K562 (cell line): ENCODE data around the gene RNF4. TPM values are rescaled to one million over a fixed set of nuclear protein-coding genes. Genes with fewer than 3 reads are reported as not detected.

ENCODE experiments used
- CTBP1 ChIP-seq: fragments of 450-650 bp; IDR thresholded peaks from 2 replicates; pipeline ENCODE4 v1.6.1; 2016; ENCODE audit warnings: borderline replicate concordance
- FOXK1 ChIP-seq: sonication (generic); formaldehyde crosslinking; IDR thresholded peaks from 2 replicates; pipeline ENCODE4 v1.8.0; 2022; ENCODE audit warnings: missing genetic modification reagents, mild to moderate bottlenecking, borderline replicate concordance
- ILK ChIP-seq: fragments of 450-650 bp; IDR thresholded peaks from 2 replicates; pipeline ENCODE4 v1.6.1; 2016; ENCODE audit warnings: missing genetic modification characterization, low read depth, mild to moderate bottlenecking, missing compliant biosample characterization, moderate library complexity, borderline replicate concordance
- KDM4B ChIP-seq, 2 experiments: fragments of 450-650 bp in 1 of 2; sonication (generic) in 1 of 2; IDR thresholded peaks; 2 replicates each; pipeline ENCODE4 v1.6.1; 2016 to 2017; ENCODE audit warnings: borderline replicate concordance in 2 of 2, antibody characterized with exemption in 1 of 2, low read depth in 1 of 2, mild to moderate bottlenecking in 1 of 2
- MTF1 ChIP-seq: fragments of 250-450 bp; sonication (Bioruptor Pico); IDR thresholded peaks from 2 replicates; pipeline ENCODE4 v1.9.0; 2021; ENCODE audit warnings: moderate library complexity, mild to moderate bottlenecking, inconsistent platforms, borderline replicate concordance
- NUFIP1 ChIP-seq: fragments of 450-650 bp; IDR thresholded peaks from 2 replicates; pipeline ENCODE4 v1.6.1; 2018; ENCODE audit not compliant: partially characterized antibody
- RAD51 ChIP-seq: fragments of 450-650 bp; IDR thresholded peaks from 2 replicates; pipeline ENCODE4 v1.7.1; 2016; ENCODE audit warnings: low read depth, mild to moderate bottlenecking, borderline replicate concordance
- RBM14 ChIP-seq: fragments of 200-400 bp; formaldehyde crosslinking; IDR thresholded peaks from 2 replicates; pipeline ENCODE4 v1.6.1; 2018; ENCODE audit warnings: low read depth, mild to moderate bottlenecking, low read length, moderate library complexity, borderline replicate concordance; ENCODE audit not compliant: insufficient read depth
- RCOR1 ChIP-seq, 2 experiments: IDR thresholded peaks; 2 replicates each; pipeline ENCODE4 v1.6.1; 2012; ENCODE audit warnings: low read depth in 2 of 2, low read length in 2 of 2, borderline replicate concordance in 1 of 2, improper control_type of control experiment in 1 of 2
- ZNF586 ChIP-seq: fragments of 450-650 bp; formaldehyde crosslinking; conservative IDR thresholded peaks from 2 replicates; pipeline ENCODE4 v1.4.0; 2020; ENCODE audit warnings: mild to moderate bottlenecking, moderate library complexity
- polyA plus RNA-seq, 8 experiments: library from polyadenylated mRNA; depleted of rRNA in 4 of 8; stranded (reverse) in 5 of 8; unstranded in 3 of 8; fragments of >200 nt; fragmentation: Nextera tagmentation in 2 of 8; fragmentation: Illumina TruSeq in 1 of 8; extraction: Ambion mirVana in 2 of 8; extraction: Trizol in 1 of 8; gene quantifications; 2 replicates each; pipeline versions ENCODE4 v1.2.1 to v1.2.3, GENCODE V29; 2011 to 2014; ENCODE audit warnings: inconsistent platforms in 1 of 8, missing spikeins in 1 of 8
- total RNA-seq, 7 experiments: library from RNA; depleted of rRNA in 6 of 7; stranded (reverse); fragments of >200 nt in 6 of 7; fragmentation: Illumina TruSeq in 2 of 7; extraction: Trizol in 2 of 7; gene quantifications; 2 replicates each; pipeline versions ENCODE4 v1.2.1 to v1.2.3, GENCODE V29; 2011 to 2021; ENCODE audit warnings: low replicate concordance in 1 of 7
- TF ChIP-seq, protein P1 (sequence below), 2 experiments: fragments of 250-450 bp in 1 of 2; fragments of 450-650 bp in 1 of 2; sonication (Bioruptor Pico) in 1 of 2; IDR thresholded peaks; 2 replicates each; pipeline versions ENCODE4 v1.6.1 to v1.8.0; 2016 to 2021; ENCODE audit warnings: mild to moderate bottlenecking in 2 of 2, moderate library complexity in 2 of 2, missing compliant biosample characterization in 1 of 2, missing genetic modification characterization in 1 of 2
- TF ChIP-seq, protein P2 (sequence below): fragments of 450-650 bp; IDR thresholded peaks from 2 replicates; pipeline ENCODE4 v1.6.1; 2017; ENCODE audit warnings: mild to moderate bottlenecking, moderate library complexity
- TF ChIP-seq, protein P3 (sequence below), 2 experiments: fragments of 450-650 bp; IDR thresholded peaks; 2 replicates each; pipeline ENCODE4 v1.6.1; 2016; ENCODE audit warnings: mild to moderate bottlenecking in 2 of 2, borderline replicate concordance in 1 of 2, low read depth in 1 of 2, moderate library complexity in 1 of 2
- TF ChIP-seq, protein P4 (sequence below): sonication (generic); formaldehyde crosslinking; IDR thresholded peaks from 2 replicates; pipeline ENCODE4 v1.8.1; 2023; ENCODE audit warnings: mild to moderate bottlenecking, missing genetic modification reagents

The RNF4 gene
- total and polyA plus RNA-seq, 9 of the 15 experiments (the other 6 are each of a cell fraction or from before 2014, with no cell fraction given) = 19.2 to 59.3 (median 44.8) TPM

DNA sequence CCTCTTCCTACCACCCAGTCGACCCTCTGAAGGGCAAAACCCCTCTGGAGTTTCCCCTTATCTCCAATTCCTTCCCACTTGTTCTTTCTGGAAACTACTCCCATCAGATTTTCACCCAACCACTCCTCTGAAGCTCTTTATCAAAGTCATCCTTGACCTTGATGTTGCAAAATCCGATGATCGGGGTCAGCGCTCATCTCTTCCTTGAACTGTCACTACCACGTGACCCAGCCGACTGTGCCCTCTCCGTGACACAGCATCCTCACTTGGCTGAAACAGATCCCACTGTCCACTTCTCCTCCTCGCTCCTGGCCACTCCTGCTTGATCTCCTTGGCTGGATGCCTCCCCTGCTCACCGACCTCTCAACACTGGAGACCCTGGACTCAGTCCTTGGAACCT, 49.1 kb upstream of the RNF4 start (continued):
- TF ChIP-seq, protein P1, sequence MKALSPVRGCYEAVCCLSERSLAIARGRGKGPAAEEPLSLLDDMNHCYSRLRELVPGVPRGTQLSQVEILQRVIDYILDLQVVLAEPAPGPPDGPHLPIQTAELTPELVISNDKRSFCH (CRISPR knock-in tag; IDR thresholded peaks at IDR 0.05) = no peak
- TF ChIP-seq, protein P1 (tag; IDR thresholded peaks at IDR 0.05) = no peak
- TF ChIP-seq, protein P2, sequence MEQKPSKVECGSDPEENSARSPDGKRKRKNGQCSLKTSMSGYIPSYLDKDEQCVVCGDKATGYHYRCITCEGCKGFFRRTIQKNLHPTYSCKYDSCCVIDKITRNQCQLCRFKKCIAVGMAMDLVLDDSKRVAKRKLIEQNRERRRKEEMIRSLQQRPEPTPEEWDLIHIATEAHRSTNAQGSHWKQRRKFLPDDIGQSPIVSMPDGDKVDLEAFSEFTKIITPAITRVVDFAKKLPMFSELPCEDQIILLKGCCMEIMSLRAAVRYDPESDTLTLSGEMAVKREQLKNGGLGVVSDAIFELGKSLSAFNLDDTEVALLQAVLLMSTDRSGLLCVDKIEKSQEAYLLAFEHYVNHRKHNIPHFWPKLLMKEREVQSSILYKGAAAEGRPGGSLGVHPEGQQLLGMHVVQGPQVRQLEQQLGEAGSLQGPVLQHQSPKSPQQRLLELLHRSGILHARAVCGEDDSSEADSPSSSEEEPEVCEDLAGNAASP = no peak
- TF ChIP-seq, protein P3, sequence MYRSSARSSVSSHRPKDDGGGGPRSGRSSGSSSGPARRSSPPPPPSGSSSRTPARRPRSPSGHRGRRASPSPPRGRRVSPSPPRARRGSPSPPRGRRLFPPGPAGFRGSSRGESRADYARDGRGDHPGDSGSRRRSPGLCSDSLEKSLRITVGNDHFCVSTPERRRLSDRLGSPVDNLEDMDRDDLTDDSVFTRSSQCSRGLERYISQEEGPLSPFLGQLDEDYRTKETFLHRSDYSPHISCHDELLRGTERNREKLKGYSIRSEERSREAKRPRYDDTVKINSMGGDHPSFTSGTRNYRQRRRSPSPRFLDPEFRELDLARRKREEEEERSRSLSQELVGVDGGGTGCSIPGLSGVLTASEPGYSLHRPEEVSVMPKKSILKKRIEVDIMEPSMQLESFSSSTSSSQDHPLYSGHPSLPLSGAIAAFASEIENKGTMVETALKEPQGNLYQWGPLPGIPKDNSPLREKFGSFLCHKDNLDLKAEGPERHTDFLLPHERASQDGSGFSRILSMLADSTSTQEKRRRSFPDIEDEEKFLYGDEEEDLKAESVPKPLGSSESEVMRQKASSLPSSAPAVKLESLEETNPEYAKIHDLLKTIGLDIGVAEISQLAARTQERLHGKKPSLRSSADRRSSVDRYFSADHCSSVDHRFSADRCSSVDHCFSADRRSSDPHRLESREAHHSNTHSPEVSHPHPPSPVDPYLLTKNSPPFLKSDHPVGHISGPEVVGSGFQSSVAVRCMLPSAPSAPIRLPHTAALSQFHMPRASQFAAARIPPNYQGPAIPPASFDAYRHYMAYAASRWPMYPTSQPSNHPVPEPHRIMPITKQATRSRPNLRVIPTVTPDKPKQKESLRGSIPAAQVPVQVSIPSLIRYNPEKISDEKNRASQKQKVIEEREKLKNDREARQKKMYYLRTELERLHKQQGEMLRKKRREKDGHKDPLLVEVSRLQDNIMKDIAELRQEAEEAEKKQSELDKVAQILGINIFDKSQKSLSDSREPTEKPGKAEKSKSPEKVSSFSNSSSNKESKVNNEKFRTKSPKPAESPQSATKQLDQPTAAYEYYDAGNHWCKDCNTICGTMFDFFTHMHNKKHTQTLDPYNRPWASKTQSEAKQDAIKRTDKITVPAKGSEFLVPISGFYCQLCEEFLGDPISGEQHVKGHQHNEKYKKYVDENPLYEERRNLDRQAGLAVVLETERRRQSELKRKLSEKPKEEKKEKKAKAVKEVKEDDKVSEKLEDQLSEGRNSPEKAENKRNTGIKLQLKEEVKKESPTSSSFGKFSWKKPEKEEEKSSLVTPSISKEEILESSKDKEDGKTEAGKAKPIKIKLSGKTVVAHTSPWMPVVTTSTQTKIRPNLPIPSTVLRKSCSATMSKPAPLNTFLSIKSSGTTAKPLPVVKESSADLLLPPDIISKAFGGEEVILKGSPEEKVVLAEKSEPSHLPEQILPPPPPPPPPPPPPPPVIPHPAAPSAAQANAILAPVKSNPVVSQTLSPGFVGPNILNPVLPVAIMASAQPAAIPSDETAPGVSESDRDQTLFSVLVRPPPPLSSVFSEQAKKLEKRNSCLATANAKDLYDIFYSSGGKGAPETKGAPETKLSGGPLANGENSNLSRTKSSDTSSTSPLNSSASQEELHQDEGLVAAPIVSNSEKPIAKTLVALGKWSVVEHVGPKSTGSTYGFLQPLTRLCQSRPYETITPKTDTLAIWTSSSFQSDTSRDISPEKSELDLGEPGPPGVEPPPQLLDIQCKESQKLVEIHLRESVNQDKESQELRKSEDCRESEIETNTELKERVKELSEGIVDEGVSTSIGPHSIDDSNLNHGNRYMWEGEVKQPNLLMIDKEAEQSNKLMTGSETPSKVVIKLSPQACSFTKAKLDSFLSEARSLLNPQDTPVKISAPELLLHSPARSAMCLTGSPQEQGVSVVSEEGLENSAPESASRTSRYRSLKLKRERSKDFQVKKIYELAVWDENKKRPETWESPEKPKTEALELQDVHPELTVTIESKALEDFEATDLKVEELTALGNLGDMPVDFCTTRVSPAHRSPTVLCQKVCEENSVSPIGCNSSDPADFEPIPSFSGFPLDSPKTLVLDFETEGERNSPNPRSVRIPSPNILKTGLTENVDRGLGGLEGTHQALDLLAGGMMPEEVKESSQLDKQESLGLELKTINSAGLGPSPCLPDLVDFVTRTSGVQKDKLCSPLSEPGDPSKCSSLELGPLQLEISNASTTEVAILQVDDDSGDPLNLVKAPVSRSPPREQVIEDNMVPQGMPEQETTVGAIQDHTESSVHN (IDR thresholded peaks at IDR 0.05; ENCODE audit: borderline replicate concordance in 1 of 2, low read depth in 1 of 2) = no peak
- TF ChIP-seq NUFIP1 (no peak), MTF1 (CRISPR knock-in tag) (no peak), RBM14 (no peak), RCOR1 (IDR thresholded peaks at IDR 0.05; ENCODE audit: borderline replicate concordance in 1 of 2, low read depth in 2 of 2, low read length in 2 of 2) (peak in 1 of 2 experiments; percentile 89; a peak in 2 of 4 replicates), FOXK1 (CRISPR knock-in tag) (no peak), KDM4B (IDR thresholded peaks at IDR 0.05; ENCODE audit: borderline replicate concordance in 2 of 2, low read depth in 1 of 2) (no peak), RAD51 (peak; percentile 92), CTBP1 (peak; percentile 88; the same call in 1 of the 2 replicates), ILK (tag) (no peak), ZNF586 (no peak)
- TF ChIP-seq, protein P4, sequence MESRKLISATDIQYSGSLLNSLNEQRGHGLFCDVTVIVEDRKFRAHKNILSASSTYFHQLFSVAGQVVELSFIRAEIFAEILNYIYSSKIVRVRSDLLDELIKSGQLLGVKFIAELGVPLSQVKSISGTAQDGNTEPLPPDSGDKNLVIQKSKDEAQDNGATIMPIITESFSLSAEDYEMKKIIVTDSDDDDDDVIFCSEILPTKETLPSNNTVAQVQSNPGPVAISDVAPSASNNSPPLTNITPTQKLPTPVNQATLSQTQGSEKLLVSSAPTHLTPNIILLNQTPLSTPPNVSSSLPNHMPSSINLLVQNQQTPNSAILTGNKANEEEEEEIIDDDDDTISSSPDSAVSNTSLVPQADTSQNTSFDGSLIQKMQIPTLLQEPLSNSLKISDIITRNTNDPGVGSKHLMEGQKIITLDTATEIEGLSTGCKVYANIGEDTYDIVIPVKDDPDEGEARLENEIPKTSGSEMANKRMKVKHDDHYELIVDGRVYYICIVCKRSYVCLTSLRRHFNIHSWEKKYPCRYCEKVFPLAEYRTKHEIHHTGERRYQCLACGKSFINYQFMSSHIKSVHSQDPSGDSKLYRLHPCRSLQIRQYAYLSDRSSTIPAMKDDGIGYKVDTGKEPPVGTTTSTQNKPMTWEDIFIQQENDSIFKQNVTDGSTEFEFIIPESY = no peak
